Activated CD8-positive, alpha-beta memory T cell treated with anti-CD3 and anti-CD28 coated beads, Interleukin-2, amount 50 U/mL, for 4 hours (primary cell): ENCODE measurements around the gene LCN1.
"Not testable (repeated sequence)": the region's sequence is repeated elsewhere in the genome, so short reads cannot be mapped to it uniquely, and the experiment has no call there.

Source experiments
- DNase-seq: peaks from one replicate; pipeline ENCODE4 v3.0.0-alpha.2; 2020

Gene LCN1

DNA sequence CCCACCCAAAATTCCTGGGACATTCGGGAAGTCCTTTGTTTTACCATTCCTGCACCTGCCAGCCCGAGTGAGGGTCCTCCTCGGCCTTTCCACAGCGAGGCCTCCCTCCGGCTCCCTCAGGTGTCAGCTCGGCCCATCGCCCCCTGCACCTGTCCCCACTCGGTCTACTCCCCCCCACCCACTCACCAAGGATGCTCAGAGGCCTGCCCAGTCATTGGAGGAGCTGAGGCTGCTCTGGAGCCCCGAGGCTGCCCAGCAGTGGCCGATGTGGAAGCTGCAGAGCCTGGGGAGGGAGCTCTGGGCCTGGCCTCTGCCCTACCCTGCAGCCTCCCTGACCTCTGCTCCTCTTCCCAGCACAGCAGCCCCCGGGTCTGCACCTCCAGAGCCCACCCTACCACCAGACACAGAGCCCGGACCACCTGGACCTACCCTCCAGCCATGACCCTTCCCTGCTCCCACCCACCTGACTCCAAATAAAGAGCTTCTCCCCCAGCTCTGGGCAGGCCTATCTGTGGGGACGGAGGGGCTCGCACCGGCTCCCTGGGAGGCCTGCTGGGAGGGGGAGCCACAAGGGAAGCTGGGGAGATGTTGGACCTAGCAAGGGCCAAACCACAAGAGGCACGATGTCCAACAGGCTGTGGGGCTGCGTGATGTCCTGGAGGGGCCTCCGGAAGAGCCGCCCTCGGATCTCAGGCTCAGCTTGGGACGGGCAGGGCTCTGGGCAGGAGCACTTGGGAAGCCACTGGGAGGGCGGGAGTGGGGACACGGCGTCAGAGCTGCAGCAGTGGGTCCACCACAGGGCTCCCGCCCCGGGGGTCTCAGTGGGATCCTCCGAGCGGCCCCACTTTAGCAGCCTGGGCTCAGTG lies 28.5 kb downstream of the LCN1 start:
- not testable (repeated sequence) for DNase-seq

DNA sequence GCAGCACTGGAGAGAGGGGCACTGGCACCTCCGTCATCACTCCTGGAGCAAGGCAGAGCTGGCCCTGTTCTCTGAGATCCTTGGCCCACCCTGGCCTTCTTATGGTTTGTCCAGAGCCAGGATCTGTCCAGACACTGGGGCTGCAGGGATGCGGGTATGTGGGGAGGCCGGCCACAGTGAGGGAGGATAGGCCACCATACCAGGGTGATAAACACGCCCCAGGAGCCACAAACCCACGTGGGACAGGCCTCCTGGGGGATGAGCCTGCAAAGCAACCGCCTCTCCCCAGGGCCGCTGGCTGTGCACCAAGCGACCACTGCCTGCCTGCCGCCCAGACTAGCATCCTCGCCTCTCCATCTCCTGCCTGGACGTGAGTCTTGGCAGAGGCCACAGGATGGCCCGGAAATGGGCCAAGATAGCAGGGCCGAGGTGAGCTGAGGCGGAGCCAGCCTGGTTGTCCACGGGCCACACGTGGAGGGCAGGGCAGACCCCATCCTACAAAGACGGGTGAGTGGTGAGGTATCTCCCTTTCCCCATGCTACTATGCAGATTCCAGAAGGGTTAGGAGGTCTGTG lies 29.2 kb downstream of the LCN1 start:
- DNase-seq: no peak

DNA sequence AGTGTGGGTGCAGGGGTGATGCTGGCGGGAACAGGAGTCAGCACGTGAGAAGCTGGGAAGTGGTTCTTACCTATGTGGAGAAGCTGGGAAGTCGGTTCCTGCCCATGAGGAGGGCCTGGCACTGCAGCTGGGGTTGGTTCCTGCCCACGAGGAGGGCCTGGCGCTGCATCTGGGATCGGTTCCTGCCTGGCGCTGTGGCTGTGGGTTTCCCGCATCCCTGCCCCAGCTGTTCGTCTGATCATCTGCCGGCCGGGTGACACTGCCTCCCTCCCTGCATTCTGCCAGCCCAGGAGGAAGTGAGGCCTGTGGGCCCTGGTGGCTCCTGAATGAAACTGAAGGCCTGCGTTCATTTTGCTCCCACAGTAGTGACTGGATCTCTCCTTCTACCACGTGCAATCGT lies 29.8 kb downstream of the LCN1 start:
- DNase-seq: no peak

DNA sequence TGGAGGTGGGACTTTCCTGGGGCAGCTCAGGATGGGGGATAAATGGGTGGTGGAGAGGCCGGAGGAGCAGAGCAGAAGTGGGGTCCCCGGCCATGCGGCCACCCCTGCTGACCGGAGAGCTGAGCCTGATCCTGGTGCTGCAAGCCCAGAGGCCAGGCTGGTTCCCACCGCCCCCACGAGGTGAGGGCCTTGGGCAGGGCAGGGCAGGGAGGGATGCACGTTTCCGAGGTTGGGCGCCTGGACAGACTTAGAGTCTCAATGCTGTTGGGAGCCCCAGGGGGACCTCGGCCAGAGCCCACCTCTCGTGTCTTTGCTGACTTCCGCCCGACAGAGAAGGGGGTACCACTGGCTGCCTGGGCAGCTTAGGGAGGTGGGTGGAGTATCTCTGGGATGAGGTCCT lies 30.2 kb downstream of the LCN1 start:
- DNase-seq: no peak

DNA sequence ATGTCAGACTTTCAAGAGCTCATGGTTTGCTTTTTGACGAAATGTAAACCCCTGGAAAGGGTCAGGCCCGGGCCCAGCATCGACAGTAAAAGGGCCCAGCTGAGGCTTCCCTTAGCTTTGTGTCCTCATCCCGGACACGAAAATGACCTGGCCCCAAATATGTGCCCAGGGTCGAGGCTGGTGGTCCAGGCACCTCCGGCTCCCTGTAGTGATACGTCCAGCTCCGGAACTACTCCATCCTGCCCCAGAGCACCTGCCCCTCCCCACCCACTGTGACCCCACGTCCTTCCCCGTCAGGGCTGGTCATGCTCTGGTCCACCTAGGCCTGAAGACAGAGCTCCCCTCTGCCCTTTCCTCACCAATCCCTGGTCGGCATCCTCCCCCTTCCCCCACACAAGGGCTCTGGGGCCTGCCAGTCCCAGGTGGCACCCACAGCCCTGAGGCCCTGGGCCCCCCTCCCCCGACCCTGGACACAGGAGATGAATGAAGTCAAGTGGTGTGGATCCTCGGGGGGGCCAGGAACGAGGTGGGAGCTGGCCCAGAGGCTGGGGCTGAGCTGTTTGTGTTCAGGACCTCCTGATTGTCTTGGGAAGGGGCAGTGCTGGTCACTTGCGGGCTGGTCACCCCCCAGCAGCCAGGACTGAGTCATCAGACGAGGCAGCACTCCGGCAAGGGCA lies 30.9 kb downstream of the LCN1 start:
- no peak for DNase-seq

DNA sequence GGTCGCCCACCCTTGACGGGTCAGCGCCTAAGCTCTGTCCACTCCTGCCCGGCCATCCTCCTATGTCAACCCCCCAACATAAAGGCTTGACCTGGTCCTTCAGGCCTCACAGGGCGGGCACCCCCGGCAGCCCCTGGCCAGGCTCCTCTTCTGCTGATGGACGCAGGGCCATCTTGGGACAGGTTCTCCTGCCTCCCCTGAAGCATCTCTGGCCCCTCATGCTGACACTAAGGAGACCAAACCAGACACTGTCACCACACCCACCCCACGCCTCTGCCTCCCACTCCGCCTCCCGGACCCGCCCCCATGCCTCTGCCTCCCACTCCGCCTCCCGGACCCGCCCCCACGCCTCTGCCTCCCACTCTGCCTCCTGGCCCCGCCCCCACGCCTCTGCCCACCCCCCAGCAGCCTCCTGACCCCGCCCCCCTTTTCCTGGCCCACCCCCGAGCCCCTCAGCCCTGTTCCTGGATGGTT lies 31.5 kb downstream of the LCN1 start:
- no peak for DNase-seq

DNA sequence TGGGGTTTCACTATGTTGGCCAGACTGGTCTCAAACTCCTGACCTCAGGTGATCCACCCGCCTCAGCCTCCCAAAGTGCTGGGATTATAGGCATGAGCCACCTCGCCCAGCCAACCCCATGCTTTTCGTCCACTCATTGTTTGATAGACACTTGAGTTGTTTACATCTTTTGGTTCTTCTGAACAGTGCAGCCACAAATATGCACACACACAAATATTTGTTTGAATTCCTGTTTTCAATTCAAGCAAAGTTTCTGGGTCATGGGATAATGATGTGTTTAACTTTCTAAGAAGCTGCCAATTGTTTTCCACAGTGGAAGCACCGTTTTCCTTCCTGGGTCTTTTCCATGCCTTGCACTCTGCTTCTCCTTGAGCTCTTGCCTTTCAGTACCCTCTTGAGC lies 33.5 kb downstream of the LCN1 start:
- no peak for DNase-seq

DNA sequence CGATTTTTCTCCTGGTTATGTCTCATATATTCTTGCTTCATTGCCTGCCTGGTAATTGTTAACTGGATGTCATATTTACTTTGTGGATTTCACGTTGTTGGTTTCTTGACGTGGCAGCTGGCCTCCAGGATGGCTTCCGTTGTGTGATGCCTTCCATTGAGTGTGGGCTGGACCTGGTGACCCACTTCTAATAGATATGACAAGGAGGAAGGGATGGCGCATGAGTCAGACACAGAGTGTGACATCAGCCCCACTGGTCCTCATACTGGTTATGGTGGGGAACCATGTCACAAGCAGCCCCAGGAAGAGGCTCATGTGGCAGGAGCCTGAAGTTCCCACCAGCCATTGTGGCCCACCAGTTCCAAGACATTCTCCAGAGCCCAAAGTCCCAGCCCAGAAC lies 34.0 kb downstream of the LCN1 start:
- no peak for DNase-seq

DNA sequence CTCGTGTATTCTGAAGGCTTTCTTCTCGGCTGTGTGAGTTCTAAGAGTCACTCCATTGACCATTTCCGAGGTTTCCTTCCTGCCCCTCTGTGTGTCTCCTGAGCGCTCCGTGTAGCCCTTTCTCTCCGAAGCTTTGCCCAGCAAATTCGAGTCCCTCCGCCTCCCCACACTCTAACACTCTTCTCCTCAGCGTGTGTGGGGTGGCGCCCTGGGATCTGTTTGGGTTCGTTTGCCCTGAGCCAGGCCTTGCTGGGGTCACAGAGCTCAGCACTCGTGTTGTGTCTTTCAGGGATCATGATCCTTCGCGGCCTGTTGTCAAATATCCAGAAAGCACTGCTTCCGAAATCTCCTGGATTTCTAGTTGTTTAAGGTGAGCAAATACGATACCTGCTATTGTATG lies 34.7 kb downstream of the LCN1 start:
- DNase-seq: no peak

DNA sequence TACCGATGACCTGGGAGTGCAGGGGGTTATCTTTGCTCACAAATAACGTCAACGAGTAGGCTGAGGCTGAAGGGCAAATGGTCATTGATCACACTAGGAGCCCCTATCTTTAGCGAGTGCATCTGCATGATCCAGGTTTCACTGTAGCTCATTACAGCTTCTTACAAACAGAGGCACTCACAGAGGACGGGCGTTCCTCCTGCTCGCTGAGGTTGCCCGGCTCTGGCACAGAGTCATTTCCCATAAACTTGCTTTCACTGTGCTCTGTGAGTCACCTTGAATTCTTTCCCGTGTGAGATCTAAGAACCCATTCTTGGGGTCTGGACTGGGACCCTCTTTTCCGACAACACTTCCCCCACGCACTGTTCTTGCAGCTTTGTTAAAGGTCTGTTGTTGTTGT lies 38.4 kb downstream of the LCN1 start:
- DNase-seq: no peak

DNA sequence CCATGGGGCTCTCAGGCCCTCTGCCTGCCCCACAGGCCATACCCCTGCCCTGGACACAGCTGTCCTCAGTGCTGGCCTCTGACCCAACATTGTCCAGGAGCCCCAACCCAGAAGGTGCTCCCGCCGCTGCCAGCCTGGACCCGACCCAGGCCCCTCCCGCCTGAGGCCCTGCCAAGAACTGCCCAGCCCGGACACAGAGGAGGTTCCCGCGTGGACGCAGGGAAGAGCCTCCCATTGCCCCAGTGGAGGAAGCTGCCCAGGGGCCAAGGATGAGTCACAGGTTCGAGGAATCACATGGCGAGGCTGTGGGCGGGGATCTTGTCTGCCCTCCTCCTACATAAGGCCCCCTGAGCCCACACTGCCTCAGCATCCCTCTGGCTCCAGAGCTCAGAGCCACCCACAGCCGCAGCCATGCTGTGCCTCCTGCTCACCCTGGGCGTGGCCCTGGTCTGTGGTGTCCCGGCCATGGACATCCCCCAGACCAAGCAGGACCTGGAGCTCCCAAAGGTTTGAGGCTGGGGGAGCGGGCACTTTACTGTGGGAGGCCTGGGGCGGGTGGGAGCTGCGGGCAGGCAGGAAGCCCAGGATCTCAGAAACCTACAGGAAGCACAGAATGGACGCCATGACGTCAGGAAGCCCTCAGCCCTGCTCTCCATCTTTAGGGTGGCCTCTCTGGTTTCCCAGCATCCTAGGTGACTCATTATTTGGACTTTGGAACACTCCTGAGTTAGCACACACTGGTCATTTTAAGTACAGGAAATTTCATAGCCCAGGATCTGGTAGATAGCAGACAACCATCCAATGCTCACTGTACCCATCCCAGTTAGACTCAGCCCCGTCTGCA lies 40.4 kb downstream of the LCN1 start, which contains the start of gene PAEP:
Gene PAEP (plus strand): TSS at position 366 of the 844 bp plus-strand sequence.
- DNase-seq: no peak

DNA sequence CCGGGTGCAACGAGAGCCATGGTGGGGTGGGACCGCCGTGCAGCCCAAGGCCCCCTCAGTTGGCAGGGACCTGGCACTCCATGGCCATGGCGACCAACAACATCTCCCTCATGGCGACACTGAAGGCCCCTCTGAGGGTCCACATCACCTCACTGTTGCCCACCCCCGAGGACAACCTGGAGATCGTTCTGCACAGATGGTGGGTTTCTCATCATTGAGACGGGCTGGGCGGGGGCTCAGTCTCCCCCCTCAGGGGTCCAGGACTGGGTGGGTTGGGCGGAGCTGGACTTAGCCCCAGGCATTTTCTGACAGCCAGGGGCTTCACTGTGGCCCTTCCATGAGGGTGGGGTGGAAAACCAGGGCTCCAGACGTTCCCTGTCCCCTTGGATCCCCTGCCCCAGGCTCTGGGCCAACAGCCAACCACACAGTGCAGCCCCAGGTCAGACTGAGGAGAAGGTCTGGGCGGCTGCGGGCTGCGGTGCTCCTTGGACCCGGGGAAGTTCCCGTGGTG lies 41.0 kb downstream of the LCN1 start:
- no peak for DNase-seq

DNA sequence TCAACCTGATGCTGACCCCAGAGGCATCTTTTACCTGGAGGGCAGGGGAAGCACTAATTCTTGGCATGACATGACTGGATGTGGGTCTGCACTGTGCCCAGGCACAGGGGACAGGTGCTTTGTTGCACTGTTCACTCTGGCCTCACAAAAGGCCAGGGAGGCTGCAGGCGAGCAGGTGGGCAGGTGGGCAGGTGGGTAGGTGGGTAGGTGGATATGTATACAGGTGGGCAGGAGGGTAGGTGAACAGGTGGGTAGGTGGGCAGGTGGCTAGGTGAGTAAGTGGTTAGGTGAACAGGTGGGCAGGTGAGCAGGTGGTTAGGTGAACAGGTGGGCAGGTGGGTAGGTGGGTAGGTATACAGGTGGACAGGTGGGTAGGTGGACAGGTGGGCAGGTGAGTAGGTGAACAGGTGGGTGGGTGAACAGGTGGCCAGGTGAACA lies 41.8 kb downstream of the LCN1 start:
- DNase-seq: no peak

DNA sequence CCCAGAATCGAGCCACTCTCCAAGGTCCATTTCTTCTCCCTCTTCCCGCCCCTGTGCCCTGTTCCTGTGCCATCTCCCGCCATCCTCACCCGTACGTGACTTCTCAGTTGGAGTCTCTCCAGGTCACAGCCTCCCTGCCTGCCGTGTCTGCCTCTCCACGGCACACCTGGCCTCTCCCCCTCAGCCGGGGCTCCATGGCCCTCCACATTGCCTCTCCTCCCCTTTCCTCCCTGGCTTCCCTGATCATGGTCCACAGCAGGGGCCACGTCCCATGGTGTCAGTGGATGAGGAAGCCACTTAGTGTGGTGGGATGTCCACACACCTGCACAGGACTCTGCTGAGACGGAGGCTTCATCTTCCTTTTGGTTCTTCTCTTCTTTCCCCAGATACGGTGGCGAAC lies 42.6 kb downstream of the LCN1 start:
- no peak for DNase-seq

DNA sequence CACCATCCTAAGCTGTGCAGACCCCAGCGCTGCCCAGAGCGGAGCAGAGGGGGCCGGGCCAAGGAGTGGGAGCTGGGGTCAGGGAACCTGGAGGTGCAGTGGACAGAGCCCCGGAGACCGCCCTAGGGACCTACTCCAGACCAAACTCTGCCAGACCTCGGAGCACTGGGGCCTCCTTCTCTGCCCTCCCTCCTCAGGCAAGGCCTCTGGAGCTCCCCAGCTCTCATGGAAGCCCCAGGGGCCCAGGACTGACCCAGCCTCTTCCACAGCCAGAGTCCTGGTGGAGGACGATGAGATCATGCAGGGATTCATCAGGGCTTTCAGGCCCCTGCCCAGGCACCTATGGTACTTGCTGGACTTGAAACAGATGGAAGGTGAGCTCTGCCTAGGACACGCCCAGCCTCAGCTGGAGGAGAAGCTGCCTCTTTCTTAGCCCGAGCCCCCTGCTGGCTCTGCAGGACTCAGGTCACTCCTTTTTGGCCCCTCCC lies 43.9 kb downstream of the LCN1 start:
- DNase-seq: no peak

DNA sequence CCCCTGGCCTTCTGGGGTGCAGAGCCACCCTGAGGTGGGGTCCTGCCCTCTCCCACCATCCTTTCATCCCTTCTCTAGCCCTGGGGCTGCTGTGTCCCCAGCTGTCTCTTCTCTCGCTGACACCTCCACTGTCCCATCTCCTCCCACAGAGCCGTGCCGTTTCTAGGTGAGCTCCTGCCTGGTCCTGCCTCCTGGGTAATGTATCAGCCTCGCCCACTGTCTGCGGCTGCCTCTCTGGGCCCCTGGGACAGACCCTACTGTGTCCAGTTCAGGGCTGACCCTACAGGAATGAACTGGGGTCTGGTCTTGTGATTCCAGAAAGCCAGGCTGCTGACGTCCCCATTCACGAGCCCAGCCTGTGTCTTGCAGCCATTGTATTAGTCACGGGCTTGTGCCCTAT lies 44.4 kb downstream of the LCN1 start:
- DNase-seq: no peak

DNA sequence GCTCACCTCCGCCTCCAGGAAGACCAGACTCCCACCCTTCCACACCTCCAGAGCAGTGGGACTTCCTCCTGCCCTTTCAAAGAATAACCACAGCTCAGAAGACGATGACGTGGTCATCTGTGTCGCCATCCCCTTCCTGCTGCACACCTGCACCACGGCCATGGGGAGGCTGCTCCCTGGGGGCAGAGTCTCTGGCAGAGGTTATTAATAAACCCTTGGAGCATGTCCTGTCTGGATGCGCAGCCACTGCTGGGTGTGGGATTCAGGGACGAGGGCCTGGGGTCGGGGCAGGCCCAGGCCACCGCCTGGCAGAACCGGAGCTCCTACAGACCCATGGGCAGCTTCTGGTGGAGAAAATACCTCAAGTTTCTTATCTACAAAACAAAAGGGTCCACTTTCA lies 45.3 kb downstream of the LCN1 start:
- no peak for DNase-seq

DNA sequence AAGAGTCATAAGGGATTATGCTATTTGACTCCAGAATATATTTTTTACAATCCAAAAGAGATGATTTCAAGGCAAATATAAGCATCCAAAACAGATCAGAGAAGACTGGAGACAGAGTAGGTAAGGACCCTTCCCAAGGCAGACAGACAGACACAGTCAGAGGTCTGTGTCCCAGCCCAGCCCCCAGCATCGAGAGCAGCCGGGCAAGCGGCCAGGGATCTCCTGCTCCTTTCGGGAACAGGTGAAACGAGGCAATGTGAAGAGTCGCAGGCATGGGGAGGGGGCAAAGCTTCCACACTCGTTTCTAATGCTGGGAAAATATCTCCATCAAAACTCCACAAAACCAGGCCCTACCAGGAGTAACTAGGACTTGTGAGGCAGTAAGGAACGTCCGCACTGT lies 46.1 kb downstream of the LCN1 start:
- no peak for DNase-seq

DNA sequence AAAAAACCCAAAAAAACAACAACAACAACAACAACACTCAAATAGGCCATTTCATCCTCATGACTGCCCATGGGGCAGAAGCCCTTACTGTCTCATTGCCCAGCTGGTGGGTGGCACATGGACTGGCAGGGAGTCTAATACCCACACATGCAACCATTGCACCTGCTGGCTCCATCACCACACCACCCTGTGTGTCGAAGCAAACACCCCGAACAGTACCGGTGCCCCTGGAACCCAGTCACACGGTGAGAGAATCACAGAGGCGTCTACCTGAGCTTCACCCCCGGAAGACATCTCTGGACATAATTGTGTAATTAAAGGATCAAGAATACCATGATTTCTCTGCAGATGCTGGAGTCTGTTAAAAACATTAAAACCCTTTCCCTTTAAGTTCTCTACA lies 46.8 kb downstream of the LCN1 start:
- no peak for DNase-seq

DNA sequence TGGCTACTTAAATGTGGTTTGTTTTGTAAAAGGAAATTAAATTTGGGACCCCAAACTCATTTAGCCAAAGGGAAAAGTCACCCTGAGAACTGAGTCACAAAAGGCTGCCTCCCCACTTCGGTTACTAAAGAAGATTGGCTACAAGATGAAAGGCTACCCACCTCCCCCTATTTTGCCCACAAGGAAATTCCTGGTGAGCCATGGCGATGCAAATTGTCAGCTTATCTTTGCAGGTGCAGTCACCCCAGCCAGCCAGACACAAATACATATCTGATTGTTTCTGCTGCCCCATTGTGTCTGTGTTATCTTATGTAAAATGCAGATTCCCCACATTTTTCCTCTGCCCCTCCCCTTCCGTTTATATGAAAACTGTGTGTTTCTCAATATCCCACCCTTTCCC lies 49.2 kb downstream of the LCN1 start:
- no peak for DNase-seq

DNA sequence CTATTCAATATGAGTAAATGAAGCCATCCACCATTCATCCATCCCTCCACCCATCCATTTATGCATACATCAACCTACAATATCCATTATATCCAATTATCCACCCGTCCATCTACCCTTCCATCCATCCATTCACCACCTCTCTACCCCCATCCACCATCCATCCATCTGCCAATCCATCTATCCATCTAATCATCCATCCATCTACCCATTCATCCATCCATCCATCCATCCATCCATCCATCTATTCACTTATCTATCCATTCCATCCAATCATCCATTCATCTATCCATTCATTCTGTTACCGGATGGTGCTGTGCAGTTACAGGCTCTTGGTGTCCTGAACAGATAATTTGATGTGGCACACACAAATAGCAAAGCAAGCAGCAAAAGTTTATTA lies 51.0 kb downstream of the LCN1 start:
- no peak for DNase-seq

DNA sequence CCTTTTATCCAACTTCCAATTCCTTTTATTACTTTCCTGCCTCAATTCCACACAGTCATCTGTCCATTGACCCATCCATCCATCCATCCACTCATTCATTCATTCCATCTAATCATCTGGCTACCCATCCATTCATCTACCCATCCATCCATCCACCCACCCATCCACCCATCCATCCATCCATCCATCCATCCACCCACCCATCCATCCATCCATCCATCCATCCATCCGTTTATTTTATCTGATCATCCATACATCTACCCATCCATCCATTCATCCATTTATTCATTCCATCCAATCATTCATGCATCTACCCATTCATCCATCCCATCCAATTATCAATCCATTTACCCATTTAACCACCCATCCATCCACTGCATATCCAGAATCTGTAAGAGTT lies 51.9 kb downstream of the LCN1 start:
- no peak for DNase-seq

DNA sequence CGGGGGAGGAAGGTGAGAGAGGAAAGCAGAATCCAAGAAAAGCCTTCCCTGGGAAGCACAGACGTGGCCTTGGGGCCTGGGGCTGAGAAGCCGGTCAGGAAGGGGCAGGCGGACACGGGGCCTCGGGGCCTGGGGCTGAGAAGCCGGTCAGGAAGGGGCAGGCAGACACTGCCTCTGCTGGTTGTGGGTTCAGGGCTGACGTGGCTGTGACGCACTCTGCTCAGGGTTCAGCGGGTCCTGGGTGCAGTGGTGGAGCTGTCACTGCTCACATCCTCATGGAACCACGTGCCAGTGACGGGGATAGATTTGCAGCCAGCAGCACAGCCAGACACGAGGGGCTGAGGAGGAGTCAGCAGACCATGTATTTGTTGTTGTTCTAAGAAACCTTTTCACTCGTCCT lies 53.1 kb downstream of the LCN1 start:
- DNase-seq: no peak
